NB4 (cell line): Measurements from ENCODE around the gene CCSER1.

ENCODE experiments used
- DNase-seq: peaks from one replicate; pipeline ENCODE4 v3.0.0; 2010; ENCODE audit warnings: low read depth
- H3K4me3 ChIP-seq: one replicate; pipeline ENCODE4 v1.5.1; 2011; ENCODE audit warnings: mild to moderate bottlenecking, low read depth, low read length, moderate library complexity
- CTCF ChIP-seq: IDR thresholded peaks from one replicate; pipeline ENCODE4 v1.5.1; 2012; ENCODE audit warnings: low read depth, low read length
- MAX ChIP-seq: IDR thresholded peaks from 2 replicates; pipeline ENCODE4 v1.6.1; 2011; ENCODE audit warnings: low read depth, low read length
- MYC ChIP-seq: IDR thresholded peaks from 2 replicates; pipeline ENCODE4 v1.6.1; 2011; ENCODE audit warnings: low read depth, low read length
- POLR2A ChIP-seq: IDR thresholded peaks from 2 replicates; pipeline ENCODE4 v1.6.1; 2011; ENCODE audit warnings: mild to moderate bottlenecking; ENCODE audit not compliant: insufficient read length; ENCODE audit errors: extremely low read depth

Gene CCSER1

GRCh38 chr4:90209922-90210321 lies 82.7 kb downstream of the CCSER1 start:
- DNase-seq, result no peak
- no peak overlapping the region for H3K4me3 ChIP-seq
- TF ChIP-seq MYC, result no peak
- no peak for TF ChIP-seq CTCF
- TF ChIP-seq POLR2A, result no peak
- TF ChIP-seq MAX, result no peak

DNA sequence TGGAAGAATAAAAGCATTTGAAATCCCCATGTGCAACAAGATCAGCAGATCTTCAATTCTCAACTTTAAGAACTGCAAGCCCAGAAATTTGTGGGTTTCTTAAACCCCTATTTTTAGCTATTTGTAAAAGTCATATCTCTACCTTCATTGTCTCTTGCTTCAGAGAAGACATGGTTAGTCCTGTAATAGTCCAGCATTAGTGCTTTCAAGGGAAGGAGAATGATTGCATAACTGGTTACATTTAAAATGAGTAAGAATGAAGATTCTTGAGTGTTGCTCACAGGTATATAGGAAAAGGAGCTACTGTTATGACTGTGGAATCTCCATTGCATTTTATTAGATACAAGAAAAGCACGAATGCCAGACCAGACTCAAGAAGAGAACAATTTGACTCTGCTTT lies 84.0 kb downstream of the CCSER1 start:
- H3K4me3 ChIP-seq, result no peak overlapping the region
- no peak for DNase-seq
- no peak for TF ChIP-seq MYC
- no peak for TF ChIP-seq MAX
- no peak for TF ChIP-seq POLR2A
- no peak for TF ChIP-seq CTCF

GRCh38 chr4:90215286-90215685 lies 88.1 kb downstream of the CCSER1 start:
- no peak overlapping the region for H3K4me3 ChIP-seq
- TF ChIP-seq MYC (no peak), MAX (no peak), POLR2A (no peak), CTCF (no peak)
- DNase-seq, result no peak

DNA sequence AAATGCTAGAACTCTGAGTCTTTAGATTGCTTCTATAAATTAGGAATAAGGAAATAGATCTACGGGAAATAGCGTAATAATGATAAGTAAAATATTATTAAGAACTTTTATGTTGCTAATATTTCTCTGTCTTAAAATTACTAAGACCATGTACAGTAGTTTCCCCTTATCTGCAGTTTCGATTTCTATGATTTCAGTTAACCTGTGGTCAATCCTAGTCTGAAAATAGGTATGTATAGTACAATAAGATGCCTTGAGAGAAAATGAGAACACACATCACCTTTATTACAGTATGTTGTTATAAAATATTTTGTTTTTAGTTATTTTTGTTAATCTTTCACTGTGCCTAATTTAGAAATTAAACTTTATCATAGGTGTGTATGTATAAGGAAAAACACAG lies 92.6 kb downstream of the CCSER1 start:
- no peak for TF ChIP-seq MYC
- no peak for TF ChIP-seq MAX
- TF ChIP-seq POLR2A, result no peak
- no peak for TF ChIP-seq CTCF
- no peak for DNase-seq
- no peak overlapping the region for H3K4me3 ChIP-seq

- H3K4me3 ChIP-seq, result no peak overlapping the region
- no peak for DNase-seq
- TF ChIP-seq CTCF (no peak), MYC (no peak), POLR2A (no peak), MAX (no peak)
Observed at GRCh38 chr4:90220459-90220858, 93.3 kb downstream of the CCSER1 start.

- TF ChIP-seq MYC (no peak), POLR2A (no peak)
- no peak overlapping the region for H3K4me3 ChIP-seq
- DNase-seq, result no peak
Observed at GRCh38 chr4:90226734-90227133, 99.5 kb downstream of the CCSER1 start.
